GM18498 (cell line): Measurements from ENCODE around the gene UBE2QL1.
"Not testable (repeated sequence)": the region's sequence is repeated elsewhere in the genome, so short reads cannot be mapped to it uniquely, and the experiment has no call there.

Experiments
- ATAC-seq: cut with Tn5 transposase; IDR thresholded peaks from one replicate; pipeline ENCODE4 v1.9.1; 2021; ENCODE audit warnings: mild to moderate bottlenecking, moderate library complexity; ENCODE audit not compliant: unreplicated experiment

Gene UBE2QL1

GRCh38 chr5:6495433-6496206 is 47.0 kb downstream of the UBE2QL1 start:
- no peak for ATAC-seq

- peak; percentile 95 for ATAC-seq
Observed at GRCh38 chr5:6496207-6496584, 47.5 kb downstream of the UBE2QL1 start.

- ATAC-seq, result peak; percentile 1
Observed at GRCh38 chr5:6496636-6497035, 48.0 kb downstream of the UBE2QL1 start.

DNA sequence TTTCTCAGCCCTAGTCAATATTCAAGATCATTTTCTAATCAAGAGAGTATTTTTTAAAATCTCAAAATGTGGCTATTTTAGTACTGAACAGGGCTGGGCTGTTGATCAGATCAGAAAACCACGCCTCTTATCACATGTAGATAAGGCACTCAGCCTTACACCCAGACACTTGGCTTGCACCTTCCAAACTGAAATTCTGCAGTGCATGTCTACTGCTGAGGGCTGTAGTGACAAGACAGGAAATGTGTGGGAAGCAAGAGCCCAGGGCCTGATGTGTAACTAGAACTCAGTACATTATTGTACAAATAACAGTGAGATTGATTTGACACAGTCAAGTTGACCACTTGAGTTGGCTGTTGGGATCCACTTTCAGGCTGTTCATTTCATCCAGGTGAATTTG is 48.6 kb downstream of the UBE2QL1 start:
- peak; percentile 19 for ATAC-seq

GRCh38 chr5:6498968-6499367 is 50.3 kb downstream of the UBE2QL1 start:
- ATAC-seq, result no peak

DNA sequence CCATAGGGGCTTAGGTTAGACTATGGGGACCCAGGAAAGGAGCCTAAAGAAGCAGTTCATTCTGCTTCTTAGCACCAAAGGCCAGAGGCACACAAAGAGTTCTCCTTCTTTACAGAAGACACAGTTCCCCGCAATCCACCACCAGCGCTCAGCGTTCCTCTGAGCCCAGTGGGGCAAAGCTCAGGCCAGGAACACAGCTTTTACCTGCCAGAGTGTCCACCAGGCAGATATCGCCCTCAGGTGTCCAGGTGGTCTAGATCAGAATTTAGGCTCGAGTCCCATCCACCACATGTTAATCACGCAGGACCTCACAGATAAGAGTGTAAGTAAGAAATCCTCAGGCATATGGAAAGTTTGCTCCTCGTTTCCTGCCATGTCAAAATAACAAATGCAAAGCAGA is 53.0 kb downstream of the UBE2QL1 start:
- no peak for ATAC-seq

DNA sequence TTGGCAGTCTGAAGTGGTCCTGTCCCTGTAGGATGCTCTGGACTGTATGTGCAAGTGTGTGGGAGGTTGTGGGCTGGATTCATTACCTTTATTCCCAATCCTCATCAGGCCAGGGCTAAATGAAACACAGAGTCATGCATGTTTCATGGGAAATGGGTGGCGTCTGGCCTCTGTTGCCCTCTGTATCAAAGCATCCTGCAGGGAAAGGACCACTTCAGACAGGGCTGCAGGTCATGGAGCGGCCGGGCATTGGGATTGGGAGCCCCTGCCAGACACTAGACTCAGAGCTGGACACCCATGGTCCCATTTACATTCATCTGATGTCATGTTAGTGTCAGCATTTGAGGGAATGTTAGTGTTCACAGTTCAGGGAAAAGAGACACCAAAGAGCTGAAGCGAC is 53.8 kb downstream of the UBE2QL1 start:
- ATAC-seq, result no peak

DNA sequence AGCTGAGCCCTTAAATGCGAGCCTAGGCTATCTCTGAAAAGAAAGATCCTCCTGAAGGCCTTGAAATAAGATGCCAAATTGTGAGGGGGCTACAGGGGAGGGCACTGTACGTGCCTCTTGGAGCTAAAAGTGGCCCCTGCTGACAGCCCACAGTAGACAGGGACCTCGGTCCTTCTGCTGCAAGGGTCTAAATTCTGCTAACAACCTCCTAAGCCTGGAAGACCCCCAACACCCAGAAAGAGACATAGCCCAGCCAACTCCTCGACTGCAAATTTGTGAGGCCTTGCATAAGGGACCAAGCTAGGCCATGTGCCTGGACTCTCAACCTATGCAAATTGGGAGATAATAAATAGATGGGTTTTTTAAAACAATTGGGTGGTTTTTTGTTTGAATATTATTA is 54.7 kb downstream of the UBE2QL1 start:
- ATAC-seq, result no peak

DNA sequence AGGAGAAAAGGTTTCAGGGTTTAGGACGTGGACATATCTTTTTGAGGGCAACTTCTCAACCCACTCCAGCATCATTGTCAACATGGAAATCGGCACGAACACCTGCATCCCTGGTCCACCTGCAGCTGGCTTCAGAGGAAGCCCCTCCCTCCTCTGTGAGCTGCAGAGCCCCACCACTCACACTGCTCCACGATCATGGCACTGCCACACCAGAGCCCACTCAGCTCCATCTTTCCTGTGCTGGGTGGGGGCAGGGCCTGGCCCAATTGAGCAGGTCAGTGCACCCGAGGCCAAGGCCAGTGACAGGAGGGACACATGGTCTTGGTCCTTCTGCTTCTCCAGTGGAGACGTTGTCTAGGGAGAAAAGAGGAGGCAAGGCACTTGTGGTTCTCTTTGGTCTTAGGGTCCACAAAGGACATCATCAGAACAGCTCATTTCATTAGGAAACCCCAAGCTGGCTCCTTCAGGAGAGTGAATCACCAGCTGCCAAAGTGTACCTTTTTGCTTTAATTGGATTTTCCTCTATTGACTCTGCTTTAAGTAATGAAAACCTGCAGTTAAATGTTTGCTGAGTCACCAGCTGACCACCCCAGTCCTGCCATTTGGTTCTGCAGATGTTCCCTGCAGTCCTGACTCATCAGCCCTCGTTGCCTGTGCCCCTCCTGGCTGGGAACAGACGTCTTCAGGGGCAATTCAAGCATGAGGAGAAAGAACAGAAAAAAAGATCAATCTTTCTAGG is 56.2 kb downstream of the UBE2QL1 start:
- ATAC-seq, result no peak

DNA sequence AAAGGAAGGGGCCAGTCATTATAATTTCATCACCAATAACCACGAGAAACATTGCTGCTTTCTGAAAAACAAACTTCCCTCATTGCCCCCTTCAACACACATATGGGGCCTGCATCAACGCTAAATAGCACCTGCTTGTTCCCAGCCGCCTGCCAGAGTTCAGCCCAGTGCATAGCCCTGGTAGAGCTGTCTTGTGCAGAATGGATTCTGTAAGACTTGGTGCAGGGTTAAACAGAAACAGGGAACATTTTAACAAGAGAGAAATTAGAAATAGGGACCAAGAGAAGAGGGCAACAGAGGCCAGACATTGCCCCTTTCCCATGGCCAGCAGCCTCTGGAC is 56.7 kb downstream of the UBE2QL1 start:
- ATAC-seq, result no peak

GRCh38 chr5:6505783-6506557 is 57.3 kb downstream of the UBE2QL1 start:
- ATAC-seq, result no peak

GRCh38 chr5:6506611-6507010 is 58.0 kb downstream of the UBE2QL1 start:
- no peak for ATAC-seq

DNA sequence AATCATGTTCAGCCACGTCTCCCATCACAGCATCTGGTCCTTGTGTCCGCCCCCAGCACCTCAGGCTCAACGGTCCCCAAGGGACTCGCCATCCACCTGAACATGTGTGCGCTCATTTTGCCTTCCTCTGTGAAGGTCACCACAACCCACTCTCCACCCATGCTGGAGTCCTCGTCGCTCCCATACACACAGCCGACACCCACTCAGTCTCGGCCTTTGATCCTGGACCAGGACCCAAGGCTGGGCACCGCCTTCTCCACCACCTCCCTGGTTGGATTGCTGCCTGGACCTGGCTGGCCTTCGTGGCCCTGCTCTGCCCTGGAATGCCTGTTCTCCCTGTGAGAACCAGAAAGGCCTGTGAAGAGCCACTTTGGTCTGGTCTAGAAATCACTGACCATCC is 60.3 kb downstream of the UBE2QL1 start:
- ATAC-seq, result no peak

GRCh38 chr5:6510132-6510531 is 61.5 kb downstream of the UBE2QL1 start:
- ATAC-seq, result no peak

GRCh38 chr5:6510973-6511372 is 62.3 kb downstream of the UBE2QL1 start:
- no peak for ATAC-seq

GRCh38 chr5:6515812-6516211 is 67.2 kb downstream of the UBE2QL1 start:
- ATAC-seq, result not testable (repeated sequence)

- no peak for ATAC-seq
Observed at GRCh38 chr5:6516823-6517222, 68.2 kb downstream of the UBE2QL1 start.

GRCh38 chr5:6517510-6517909 is 68.9 kb downstream of the UBE2QL1 start:
- no peak for ATAC-seq

GRCh38 chr5:6518298-6519057 is 69.8 kb downstream of the UBE2QL1 start:
- ATAC-seq, result no peak

DNA sequence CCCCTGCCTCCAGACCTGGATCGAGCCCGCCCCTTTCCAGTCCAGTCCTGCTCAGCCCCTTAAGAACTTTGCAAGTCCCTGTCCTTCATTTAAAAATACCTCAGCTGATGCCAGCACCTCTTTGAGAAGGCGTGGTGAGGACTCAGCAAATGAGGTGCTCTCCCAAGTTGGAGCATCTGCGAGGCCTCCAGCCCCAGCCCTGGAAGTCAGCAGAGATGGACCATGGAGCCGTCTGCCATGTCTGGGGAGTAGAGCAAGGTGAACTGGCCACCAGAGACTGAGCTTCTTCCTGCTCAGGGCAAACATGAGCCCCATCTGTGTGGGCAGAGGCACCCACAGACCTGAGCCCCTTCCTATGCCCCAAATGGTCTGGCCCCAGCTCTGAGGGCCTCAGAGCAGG is 71.5 kb downstream of the UBE2QL1 start:
- ATAC-seq, result no peak

DNA sequence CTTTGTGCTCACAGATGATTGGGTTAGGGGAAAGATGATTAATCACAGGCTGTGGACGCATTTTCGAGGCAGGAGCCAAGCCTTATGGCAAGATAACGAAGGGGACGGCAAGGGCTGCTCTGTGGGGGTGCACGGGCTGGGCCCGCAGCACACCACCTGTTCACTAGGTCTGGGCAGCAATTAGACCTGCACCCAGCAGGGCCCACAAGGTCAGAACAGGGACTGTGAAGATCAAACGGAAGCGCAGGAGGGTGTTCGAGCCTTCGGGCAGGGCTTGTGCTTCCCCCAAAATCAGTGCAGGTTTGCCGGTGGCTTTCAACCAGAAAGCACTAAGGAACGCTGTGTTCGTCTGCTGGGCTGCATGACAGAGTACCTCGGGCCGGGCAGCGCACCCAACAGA is 73.7 kb downstream of the UBE2QL1 start:
- no peak for ATAC-seq
